Right lobe of liver (tissue), 4 donors: ENCODE measurements around the gene COL6A5.
"Not testable (repeated sequence)": the region's sequence is repeated elsewhere in the genome, so short reads cannot be mapped to it uniquely, and the experiment has no call there.

Experiments used
- CTCF ChIP-seq, 4 donors: fragments of 200-600 bp in 3 of 4; fragments of 450-650 bp in 1 of 4; IDR thresholded peaks; one replicate each; pipeline versions ENCODE4 v1.5.1 to v1.8.0; 2016 to 2022; ENCODE audit warnings: antibody characterized with exemption in 4 of 4, mild to moderate bottlenecking in 2 of 4
- POLR2A ChIP-seq: fragments of 450-650 bp; IDR thresholded peaks from one replicate; pipeline ENCODE4 v1.6.1; 2017; ENCODE audit warnings: antibody characterized with exemption, mild to moderate bottlenecking
- donor health status: DM: no; HTN: no; CAD: no.
- donor health status: DM: no; HTN: no; CAD: no.
- donor health status: DM: no; HTN: yes; CAD: no.

DNA sequence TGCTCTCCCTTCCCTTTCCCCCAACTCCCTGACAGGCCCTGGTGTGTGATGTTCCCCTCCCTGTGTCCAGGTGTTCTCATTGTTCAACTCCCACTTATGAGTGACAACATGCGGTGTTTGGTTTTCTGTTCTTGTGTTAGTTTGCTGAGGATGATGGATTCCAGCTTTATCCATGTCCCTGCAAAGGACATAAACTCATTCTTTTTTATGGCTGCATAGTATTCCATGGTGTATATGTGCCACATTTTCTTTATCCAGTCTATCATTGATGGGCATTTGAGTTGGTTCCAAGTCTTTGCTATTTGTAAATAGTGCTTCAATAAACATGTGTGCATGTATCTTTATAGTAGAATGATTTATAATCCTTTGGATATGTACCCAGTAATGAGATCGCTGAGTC, 2.8 kb downstream of the COL6A5 start:
- TF ChIP-seq CTCF (IDR thresholded peaks at IDR 0.05); POLR2A: not testable (repeated sequence)
